ENCODE data around the gene ABHD16A. TPM values are rescaled to one million over a fixed set of nuclear protein-coding genes. Genes with fewer than 3 reads are reported as not detected.
"Not testable (repeated sequence)": the region's sequence is repeated elsewhere in the genome, so short reads cannot be mapped to it uniquely, and the experiment has no call there.

The ABHD16A gene
- total RNA-seq, 2 experiments from 2014 or later = 52.1 to 55.4 TPM

- ChIA-PET POLR2A (interaction anchor here (0.7 to 1.1 kb wide), 2 partner anchors 8 to 27 kb away, joined by 3 to 6 read pairs; partner anchors contain the start of gene ABHD16A), CTCF (interaction anchor here (0.7 to 2.2 kb wide), 3 partner anchors 58 to 161 kb away, joined by 3 to 7 read pairs (median 3); no protein-coding TSS in a partner anchor)
- DNase-seq = no peak
- ATAC-seq = peak; percentile 59
- Mint-ChIP-seq H3K4me1 (ENCODE audit: low read depth) (peaks cover 24% of the 10 kb centered on the region), H3K36me3 (ENCODE audit: low read depth) (no peaks in the 10 kb centered on the region), H3K27ac (peak overlapping the region; percentile 65), H3K9me3 (ENCODE audit: insufficient read depth) (no peaks in the 10 kb centered on the region), H3K27me3 (ENCODE audit: low read depth) (peaks cover 10% of the 10 kb centered on the region), H3K4me3 (no peak overlapping the region)
These were observed 8.1 kb upstream of the ABHD16A start for GRCh38 chr6:31711233-31711632.

DNA sequence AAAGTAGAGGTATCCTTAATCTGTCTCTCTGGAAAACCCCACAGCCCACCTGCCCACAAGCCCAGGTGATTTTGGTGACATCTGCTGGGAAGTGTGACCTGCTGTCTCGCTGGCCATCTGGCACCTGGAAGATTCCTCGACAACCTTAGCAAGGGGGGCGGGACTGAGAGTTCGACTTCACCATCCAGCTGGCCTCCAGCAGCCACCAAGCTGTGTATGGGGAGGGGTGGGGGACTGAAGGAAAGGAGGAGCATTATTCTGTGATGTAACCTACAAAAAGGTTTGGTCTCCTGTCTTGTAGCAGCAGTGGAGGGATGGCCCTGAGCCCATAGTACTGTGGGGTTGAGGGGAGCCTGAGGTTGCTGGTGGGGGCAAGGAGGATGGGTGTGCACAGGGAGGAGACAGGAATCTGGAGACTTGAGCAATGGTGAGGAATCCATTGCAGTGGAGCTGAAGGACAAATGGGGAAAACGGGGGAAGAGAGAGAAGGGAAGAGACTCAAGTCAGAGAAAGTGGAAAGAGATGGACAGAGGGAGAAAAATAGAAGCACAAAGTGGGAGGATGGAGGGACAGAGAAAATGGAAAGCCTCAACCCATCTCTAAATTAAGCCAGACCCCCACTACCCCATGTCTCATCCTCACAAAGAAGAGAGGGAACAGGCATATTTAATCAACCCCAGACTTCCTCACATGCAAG lies 7.5 kb upstream of the ABHD16A start:
- no peak overlapping the region for H3K4me3 Mint-ChIP-seq
- H3K36me3 Mint-ChIP-seq (ENCODE audit: low read depth) = no peaks in the 10 kb centered on the region
- H3K27ac Mint-ChIP-seq = peak overlapping the region; percentile 65
- CTCF ChIA-PET = interaction anchor here (1.2 kb wide), 1 partner anchor 160 kb away, joined by 3 read pairs; no protein-coding TSS in a partner anchor
- POLR2A ChIA-PET = interaction anchor here (0.7 to 1.1 kb wide), 2 partner anchors 7 to 27 kb away, joined by 3 to 6 read pairs; partner anchors contain the start of gene ABHD16A
- peaks cover 10% of the 10 kb centered on the region for H3K27me3 Mint-ChIP-seq (ENCODE audit: low read depth)
- peaks cover 24% of the 10 kb centered on the region for H3K4me1 Mint-ChIP-seq (ENCODE audit: low read depth)
- no peaks in the 10 kb centered on the region for H3K9me3 Mint-ChIP-seq (ENCODE audit: insufficient read depth)
- ATAC-seq (no peak), DNase-seq (no peak)

GRCh38 chr6:31709157-31709556 lies 6.0 kb upstream of the ABHD16A start:
- peaks cover 22% of the 10 kb centered on the region for H3K4me1 Mint-ChIP-seq (ENCODE audit: low read depth)
- DNase-seq; H3K27ac Mint-ChIP-seq; H3K27me3 Mint-ChIP-seq (ENCODE audit: low read depth); H3K36me3 Mint-ChIP-seq (ENCODE audit: low read depth); H3K9me3 Mint-ChIP-seq (ENCODE audit: insufficient read depth); ATAC-seq; POLR2A ChIA-PET; H3K4me3 Mint-ChIP-seq: not testable (repeated sequence)
- CTCF ChIA-PET = interaction anchor here (0.5 kb wide), 1 partner anchor 182 kb away, joined by 3 read pairs; no protein-coding TSS in a partner anchor

DNA sequence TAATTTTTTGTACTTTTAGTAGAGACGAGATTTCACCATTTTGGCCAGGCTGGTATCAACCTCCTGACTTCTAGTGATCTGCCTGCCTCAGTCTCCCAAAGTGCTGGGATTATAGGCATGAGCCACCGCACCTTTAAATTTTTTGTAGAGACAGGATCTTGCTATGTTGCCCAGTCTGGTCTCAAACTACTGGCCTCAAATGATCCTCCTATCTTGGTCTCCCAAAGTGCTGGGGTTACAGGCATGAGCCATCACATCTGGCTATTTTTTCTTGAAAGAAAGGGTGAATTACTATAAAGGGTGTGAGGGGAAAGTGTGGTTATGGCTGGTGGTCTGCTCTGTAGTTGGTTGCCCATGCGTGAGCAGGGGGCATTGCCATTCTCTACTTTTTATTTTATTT lies 5.1 kb upstream of the ABHD16A start:
- ATAC-seq = no peak
- CTCF ChIA-PET = no interaction called here

GRCh38 chr6:31707701-31708100 lies 4.6 kb upstream of the ABHD16A start:
- DNase-seq (no peak), ATAC-seq (no peak)
- CTCF ChIA-PET = no interaction called here
- Mint-ChIP-seq H3K27ac (no peak overlapping the region), H3K9me3 (ENCODE audit: insufficient read depth) (no peaks in the 10 kb centered on the region), H3K4me1 (ENCODE audit: low read depth) (peaks cover 26% of the 10 kb centered on the region), H3K4me3 (no peak overlapping the region), H3K27me3 (ENCODE audit: low read depth) (no peaks in the 10 kb centered on the region), H3K36me3 (ENCODE audit: low read depth) (peaks cover 2% of the 10 kb centered on the region)
- POLR2A ChIA-PET = no interaction called here

More for the DNA sequence above, 5.1 kb upstream of the ABHD16A start:
- DNase-seq = no peak
- no peaks in the 10 kb centered on the region for H3K9me3 Mint-ChIP-seq (ENCODE audit: insufficient read depth)
- peaks cover 25% of the 10 kb centered on the region for H3K4me1 Mint-ChIP-seq (ENCODE audit: low read depth)
- no peaks in the 10 kb centered on the region for H3K36me3 Mint-ChIP-seq (ENCODE audit: low read depth)
- peaks cover 3% of the 10 kb centered on the region for H3K27me3 Mint-ChIP-seq (ENCODE audit: low read depth)
- H3K27ac Mint-ChIP-seq = no peak overlapping the region
- POLR2A ChIA-PET = no interaction called here
- no peak overlapping the region for H3K4me3 Mint-ChIP-seq

DNA sequence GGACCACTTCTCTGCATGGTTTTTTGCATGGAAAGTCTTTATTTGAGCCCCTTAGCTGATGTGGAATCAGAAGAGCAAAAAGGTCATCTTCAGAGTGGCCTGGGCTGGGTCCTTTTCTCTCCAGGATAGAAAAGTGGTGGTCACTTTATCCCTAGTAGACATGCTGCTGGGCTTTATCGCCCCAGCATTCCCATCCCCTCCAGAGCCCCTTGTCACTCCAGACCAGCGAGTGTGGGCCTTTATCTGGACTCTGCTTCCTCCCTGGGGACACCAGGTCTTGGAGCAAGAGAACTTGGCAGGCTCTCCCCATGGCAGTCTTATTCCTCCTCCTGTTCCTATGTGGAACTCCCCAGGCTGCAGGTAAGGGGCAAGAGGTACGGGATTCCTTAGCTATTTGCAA lies 3.5 kb upstream of the ABHD16A start, which contains the start of gene LY6G6F:
Gene LY6G6F (plus strand): TSS at position 268 of the 400 bp plus-strand sequence. CDS start 41 bp downstream, at position 309.
- H3K36me3 Mint-ChIP-seq (ENCODE audit: low read depth) = peaks cover 4% of the 10 kb centered on the region
- no peak within 1 kb of the TSS for H3K27ac Mint-ChIP-seq
- ChIA-PET CTCF (no interaction called here), POLR2A (interaction anchor here (0.7 kb wide), 1 partner anchor 34 kb away, joined by 3 read pairs; the partner anchor contains the start of gene MSH5)
- no peaks in the 10 kb centered on the region for H3K9me3 Mint-ChIP-seq (ENCODE audit: insufficient read depth)
- no peak for ATAC-seq
- no peaks in the 10 kb centered on the region for H3K27me3 Mint-ChIP-seq (ENCODE audit: low read depth)
- DNase-seq = no peak
- peaks cover 23% of the 10 kb centered on the region for H3K4me1 Mint-ChIP-seq (ENCODE audit: low read depth)
- no peak within 1 kb of the TSS for H3K4me3 Mint-ChIP-seq

DNA sequence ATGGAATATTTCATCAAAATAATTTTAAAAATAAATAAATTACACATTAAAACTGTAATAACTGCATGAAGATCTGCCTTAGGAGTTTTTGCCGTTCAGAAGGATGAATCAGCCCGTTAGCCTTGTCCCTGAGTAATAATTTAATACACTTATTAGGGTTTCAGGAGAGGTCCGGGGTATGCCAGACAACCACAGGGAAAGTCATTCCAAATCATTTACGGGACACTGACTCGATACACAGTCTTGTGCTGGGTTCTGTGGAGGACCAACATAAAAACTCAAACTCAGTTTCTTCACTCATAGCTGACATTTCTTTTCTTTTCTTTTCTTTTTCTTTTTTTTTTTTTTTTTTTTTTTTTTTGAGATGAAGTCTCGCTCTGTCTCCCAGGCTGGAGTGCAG lies 2.8 kb upstream of the ABHD16A start:
- ATAC-seq (no peak), DNase-seq (no peak)
- H3K27ac Mint-ChIP-seq = no peak overlapping the region
- no peaks in the 10 kb centered on the region for H3K27me3 Mint-ChIP-seq (ENCODE audit: low read depth)
- POLR2A ChIA-PET = no interaction called here
- no peaks in the 10 kb centered on the region for H3K9me3 Mint-ChIP-seq (ENCODE audit: insufficient read depth)
- CTCF ChIA-PET = no interaction called here
- peaks cover 9% of the 10 kb centered on the region for H3K36me3 Mint-ChIP-seq (ENCODE audit: low read depth)
- no peak overlapping the region for H3K4me3 Mint-ChIP-seq
- peaks cover 23% of the 10 kb centered on the region for H3K4me1 Mint-ChIP-seq (ENCODE audit: low read depth)

- H3K36me3 Mint-ChIP-seq (ENCODE audit: low read depth) = peaks cover 26% of the 10 kb centered on the region
- no peaks in the 10 kb centered on the region for H3K27me3 Mint-ChIP-seq (ENCODE audit: low read depth)
- no peaks in the 10 kb centered on the region for H3K9me3 Mint-ChIP-seq (ENCODE audit: insufficient read depth)
- H3K4me1 Mint-ChIP-seq (ENCODE audit: low read depth) = peaks cover 24% of the 10 kb centered on the region
- DNase-seq (peak; percentile 44), ATAC-seq (peak; percentile 2)
- POLR2A ChIA-PET = interaction anchor here (0.7 to 2.3 kb wide), 9 partner anchors 11 to 161 kb away, joined by 3 to 20 read pairs (median 6); partner anchors contain the start of genes APOM, C6orf47, CLIC1 and CSNK2B
- H3K4me3 Mint-ChIP-seq = peak overlapping the region; percentile 97
- CTCF ChIA-PET = interaction anchor here (1.1 to 2.8 kb wide), 8 partner anchors 10 to 151 kb away, joined by 3 to 9 read pairs (median 6); no protein-coding TSS in a partner anchor
- H3K27ac Mint-ChIP-seq = peak overlapping the region; percentile 95
These were observed 712 bp downstream of the ABHD16A start for GRCh38 chr6:31702405-31702818.

DNA sequence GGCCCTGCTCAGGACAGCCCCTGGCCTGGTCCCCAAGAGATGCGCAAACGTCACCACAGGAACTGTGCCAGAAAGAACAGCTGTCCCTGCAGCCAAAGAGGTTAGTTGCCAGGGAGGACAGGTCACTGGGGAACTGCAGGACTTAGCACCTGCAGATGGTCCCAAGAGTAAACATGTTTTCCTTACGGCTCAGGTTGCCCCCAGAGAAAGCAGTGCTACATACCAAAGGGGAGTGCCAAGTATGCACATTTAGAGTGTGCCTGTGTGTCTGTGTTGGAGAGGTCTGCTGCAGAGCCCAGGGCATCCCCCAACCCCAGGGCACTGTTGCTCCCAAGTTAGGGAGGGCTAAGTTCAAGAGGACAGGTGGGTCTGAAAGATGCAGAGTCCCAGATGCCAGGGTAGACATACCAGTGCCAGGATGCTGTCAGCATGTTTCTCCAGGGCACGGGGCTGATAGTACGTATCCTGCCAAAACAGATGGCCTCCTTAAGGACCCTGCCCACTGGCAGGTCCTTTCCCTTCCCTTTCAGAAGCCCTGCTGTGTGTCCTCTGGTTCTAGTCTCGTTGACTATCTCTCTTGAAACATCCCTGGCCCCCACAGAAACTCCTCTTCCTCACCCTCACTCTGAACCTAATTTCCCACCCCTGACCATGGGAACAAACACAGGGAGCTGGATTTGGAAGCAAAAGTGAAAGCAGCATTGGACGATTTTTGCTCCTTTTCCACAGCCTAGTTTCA lies 1.3 kb downstream of the ABHD16A start:
- peaks cover 25% of the 10 kb centered on the region for H3K4me1 Mint-ChIP-seq (ENCODE audit: low read depth)
- CTCF ChIA-PET = interaction anchor here (2.8 kb wide), 1 partner anchor 11 kb away, joined by 9 read pairs; no protein-coding TSS in a partner anchor
- peaks cover 31% of the 10 kb centered on the region for H3K36me3 Mint-ChIP-seq (ENCODE audit: low read depth)
- H3K9me3 Mint-ChIP-seq (ENCODE audit: insufficient read depth) = no peaks in the 10 kb centered on the region
- no peak for DNase-seq
- no peak for ATAC-seq
- peak overlapping the region; percentile 95 for H3K27ac Mint-ChIP-seq
- no peaks in the 10 kb centered on the region for H3K27me3 Mint-ChIP-seq (ENCODE audit: low read depth)
- peak overlapping the region; percentile 97 for H3K4me3 Mint-ChIP-seq
- POLR2A ChIA-PET = interaction anchor here (0.7 to 2.3 kb wide), 5 partner anchors 34 to 160 kb away, joined by 3 to 20 read pairs (median 8); partner anchors contain the start of genes CLIC1, CSNK2B, DDX39B and GPANK1

- no peak for DNase-seq
- H3K27ac Mint-ChIP-seq = peak overlapping the region; percentile 58
- peaks cover 34% of the 10 kb centered on the region for H3K36me3 Mint-ChIP-seq (ENCODE audit: low read depth)
- POLR2A ChIA-PET = no interaction called here
- H3K4me3 Mint-ChIP-seq = peak overlapping the region; percentile 97
- peaks cover 25% of the 10 kb centered on the region for H3K4me1 Mint-ChIP-seq (ENCODE audit: low read depth)
- no peaks in the 10 kb centered on the region for H3K27me3 Mint-ChIP-seq (ENCODE audit: low read depth)
- no peaks in the 10 kb centered on the region for H3K9me3 Mint-ChIP-seq (ENCODE audit: insufficient read depth)
- CTCF ChIA-PET = interaction anchor here (2.2 kb wide), 1 partner anchor 69 kb away, joined by 5 read pairs; no protein-coding TSS in a partner anchor
- ATAC-seq = no peak
These were observed 2.3 kb downstream of the ABHD16A start for GRCh38 chr6:31700740-31701401.

DNA sequence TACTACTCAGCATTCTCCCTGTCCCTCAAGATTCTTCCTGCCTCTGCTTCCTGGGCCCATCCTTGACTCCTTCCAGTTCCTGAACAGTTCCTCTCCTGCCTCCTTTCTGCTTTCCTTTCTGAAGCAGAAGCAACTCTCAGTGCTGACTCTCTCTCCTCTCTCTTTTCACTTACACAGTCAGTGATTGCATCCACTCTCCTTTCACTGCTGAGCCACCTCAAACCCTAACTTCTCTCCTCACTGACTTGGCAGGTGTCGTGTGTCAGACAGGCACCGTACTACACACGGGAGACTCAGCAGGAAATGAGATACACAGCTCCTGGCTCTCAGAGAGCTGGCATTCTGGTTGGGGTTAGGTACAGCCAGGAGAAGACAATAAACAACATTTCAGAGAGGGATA lies 5.6 kb downstream of the ABHD16A start:
- ChIA-PET CTCF (interaction anchor here (1.0 kb wide), 1 partner anchor 32 kb away, joined by 3 read pairs; no protein-coding TSS in a partner anchor), POLR2A (no interaction called here)
- Mint-ChIP-seq H3K27me3 (ENCODE audit: low read depth) (no peaks in the 10 kb centered on the region), H3K36me3 (ENCODE audit: low read depth) (peaks cover 47% of the 10 kb centered on the region), H3K9me3 (ENCODE audit: insufficient read depth) (no peaks in the 10 kb centered on the region), H3K27ac (peak overlapping the region; percentile 31), H3K4me3 (no peak overlapping the region), H3K4me1 (ENCODE audit: low read depth) (peaks cover 19% of the 10 kb centered on the region)
- DNase-seq = no peak
- ATAC-seq = no peak

Data from activated CD8-positive, alpha-beta T cell treated with anti-CD3 and anti-CD28 coated beads, Interleukin-2, amount 10 ng/mL, durations not matched to agents 7 days and 5 days (primary cell).